ENCODE measurements around the gene ARL15.

ARL15 gene

GRCh38 chr5:53970475-53970874 is 339.9 kb downstream of the ARL15 start:
- no peak for DNase-seq

- no peak for DNase-seq
Measured at GRCh38 chr5:53969176-53969730, 341.1 kb downstream of the ARL15 start.

DNA sequence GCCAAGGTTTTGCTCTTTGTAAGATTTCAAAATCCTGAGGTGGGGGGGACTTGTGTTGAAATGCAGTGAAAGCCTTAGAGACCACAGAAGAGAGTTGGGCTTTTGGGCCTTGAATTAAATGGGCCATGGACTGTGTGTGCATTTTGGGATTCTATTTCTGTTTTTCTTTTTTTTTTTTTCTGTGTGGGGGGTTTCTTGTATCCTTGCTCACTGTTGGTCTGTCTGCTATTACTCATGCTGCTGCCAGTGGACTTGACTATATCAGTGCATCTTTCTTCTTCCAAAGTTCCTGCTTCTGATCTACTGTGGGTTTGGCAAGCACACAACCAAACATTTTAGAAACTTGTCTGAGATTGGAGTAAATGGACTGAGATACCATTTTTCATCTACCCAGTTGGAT is 344.9 kb downstream of the ARL15 start:
- DNase-seq: no peak

DNA sequence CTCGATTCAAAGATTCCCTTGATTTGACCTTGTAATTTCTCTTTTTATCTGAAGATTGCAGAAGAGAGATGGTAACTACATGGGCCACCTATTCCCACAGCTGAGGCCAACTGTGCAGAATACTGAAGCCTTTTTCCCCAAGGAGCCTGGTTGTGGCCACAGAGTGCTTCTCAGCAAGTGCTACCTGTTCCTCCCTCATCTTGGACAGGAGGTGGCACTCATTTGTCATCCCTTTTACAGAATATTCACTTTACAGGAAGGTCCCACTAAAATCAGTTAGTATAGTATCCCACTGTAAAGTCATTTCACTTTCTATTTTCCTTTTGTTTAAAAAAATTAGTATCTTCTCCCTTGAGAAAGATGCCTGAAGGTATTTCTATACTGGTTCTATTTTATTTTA is 346.4 kb downstream of the ARL15 start:
- DNase-seq: no peak

- DNase-seq: no peak
Measured at GRCh38 chr5:53962306-53962705, 348.1 kb downstream of the ARL15 start.

GRCh38 chr5:53956632-53957031 is 353.7 kb downstream of the ARL15 start:
- DNase-seq: no peak

DNA sequence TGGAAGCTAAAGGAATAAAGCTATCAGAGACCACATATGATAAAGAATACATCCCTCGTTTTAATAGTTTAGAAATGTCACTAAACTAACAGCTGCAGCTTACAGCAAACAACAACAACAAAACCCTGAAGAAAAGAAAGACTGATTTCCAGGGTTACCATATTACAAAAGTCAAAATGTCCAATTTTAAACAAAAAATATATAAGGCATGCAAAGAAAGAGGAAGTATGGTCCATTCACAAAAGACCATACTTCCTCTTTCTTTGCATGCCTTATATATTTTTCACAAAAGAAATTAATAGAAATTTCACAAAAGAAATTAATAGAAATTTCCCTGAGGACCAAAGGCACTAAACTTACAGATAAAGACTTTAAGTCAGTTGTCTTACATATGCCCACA is 354.2 kb downstream of the ARL15 start:
- DNase-seq: no peak

GRCh38 chr5:53950621-53951020 is 359.8 kb downstream of the ARL15 start:
- no peak for DNase-seq

- DNase-seq: no peak
Measured at GRCh38 chr5:53948598-53948997, 361.8 kb downstream of the ARL15 start.

DNA sequence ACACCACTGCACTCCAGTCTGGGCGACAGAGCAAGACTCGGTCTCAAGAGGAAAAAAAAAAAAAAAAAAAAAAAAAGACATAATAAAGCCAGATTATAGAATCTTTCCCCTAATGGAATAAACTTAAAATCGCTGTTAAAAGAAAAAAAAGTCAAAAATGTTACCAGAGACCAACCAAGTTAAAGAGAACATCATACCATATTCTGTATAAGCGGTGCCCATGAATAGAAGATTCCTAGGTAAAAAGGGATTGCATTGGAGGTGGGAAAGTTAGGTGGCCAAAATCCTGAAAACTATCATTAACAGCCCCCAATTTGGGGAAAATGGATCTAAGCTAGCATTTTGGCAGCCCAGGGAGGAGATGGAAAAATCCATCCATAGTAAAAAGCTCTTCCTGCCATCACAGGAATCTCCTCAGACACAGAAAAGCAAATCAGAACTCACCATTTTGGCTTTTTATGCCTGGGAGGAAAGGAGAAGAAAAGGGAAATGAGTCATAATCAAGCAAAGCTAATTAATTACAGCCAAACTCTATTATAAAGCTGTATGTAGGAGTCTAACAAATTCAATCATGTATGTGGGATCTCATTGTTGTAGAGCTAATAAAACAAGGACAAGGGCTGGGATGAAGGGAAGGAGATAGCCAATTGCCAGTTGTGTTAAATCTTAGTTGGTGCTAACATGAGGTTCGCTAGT is 363.8 kb downstream of the ARL15 start:
- DNase-seq: no peak

DNA sequence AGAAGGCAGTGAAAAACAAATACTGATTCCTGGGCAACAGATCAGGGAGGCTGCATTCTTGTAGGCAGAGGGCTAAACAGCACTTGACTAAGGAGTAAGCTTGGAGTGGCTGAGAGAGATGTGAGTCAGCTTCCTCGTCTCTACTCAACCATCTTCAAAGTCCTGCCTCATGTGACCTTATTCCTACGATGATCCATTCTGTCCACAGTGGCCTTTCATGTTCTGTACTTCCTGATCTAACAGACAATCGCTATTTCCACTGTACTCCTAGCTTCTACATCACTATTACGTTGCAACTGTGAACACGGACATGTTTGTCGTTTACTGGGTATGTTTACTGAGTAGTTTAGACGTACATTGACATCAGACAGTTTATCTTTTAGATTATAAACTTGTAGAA is 365.4 kb downstream of the ARL15 start:
- no peak for DNase-seq

GRCh38 chr5:53943938-53944337 is 366.4 kb downstream of the ARL15 start:
- DNase-seq: no peak

GRCh38 chr5:53942724-53943123 is 367.6 kb downstream of the ARL15 start:
- DNase-seq: no peak

- DNase-seq: no peak
Measured at GRCh38 chr5:53940921-53941320, 369.5 kb downstream of the ARL15 start.

DNA sequence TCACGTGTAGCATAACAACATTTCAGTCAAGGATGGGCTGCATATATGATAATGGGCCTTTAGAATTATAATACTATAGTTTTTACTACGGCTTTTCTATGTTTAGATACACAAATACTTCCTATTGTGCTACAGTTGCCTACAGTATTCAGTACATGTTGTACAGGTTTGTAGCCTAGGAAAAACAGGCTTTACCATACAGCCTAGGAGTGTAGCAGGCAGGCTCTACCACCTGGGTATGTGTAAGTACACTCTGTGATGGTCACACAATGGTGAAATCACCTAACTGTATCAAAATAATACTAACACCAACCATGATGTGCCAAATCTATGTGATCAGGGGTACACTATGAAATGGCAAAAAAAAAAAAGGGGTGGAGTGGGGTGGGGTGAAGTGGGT is 372.9 kb downstream of the ARL15 start:
- DNase-seq: no peak

DNA sequence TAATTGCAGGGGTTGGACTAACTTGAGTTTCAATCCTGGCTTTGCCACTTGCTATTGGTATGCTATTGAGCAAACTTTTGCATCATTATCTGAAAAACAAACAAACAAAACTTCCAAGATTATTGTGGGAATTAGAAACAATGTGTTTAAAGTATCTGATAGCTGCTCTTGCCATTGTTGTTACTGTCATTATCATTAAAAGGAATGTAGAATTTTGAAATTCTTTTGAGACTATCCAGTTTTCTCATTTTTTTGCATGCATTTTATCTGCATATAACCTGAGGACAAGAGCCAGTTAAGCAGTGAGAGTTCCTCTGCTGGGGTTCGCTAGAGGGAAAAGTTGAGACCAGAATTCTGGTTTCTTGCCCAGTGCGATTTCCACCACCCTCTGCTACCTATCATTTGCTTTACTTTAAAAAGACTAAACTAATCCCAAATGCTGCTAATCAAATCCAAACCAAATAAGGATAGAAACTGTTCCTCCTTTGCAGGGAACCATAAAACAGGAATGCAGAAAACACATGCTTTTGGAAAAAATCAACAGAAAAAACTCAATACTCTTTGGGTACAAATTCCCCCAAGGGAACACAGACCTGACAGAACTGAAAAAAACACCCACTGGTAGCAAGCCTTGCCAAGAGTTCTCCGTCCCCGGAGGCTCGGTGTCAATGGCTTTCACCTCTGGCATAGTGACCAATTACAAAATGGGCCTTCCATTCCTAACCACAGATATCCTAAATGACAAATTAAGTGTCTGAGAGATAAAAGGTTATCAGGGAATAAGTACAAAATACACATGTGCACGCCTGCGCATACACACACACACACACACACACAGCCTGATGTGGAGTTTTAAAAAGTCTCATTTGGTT is 373.7 kb downstream of the ARL15 start:
- no peak for DNase-seq

DNA sequence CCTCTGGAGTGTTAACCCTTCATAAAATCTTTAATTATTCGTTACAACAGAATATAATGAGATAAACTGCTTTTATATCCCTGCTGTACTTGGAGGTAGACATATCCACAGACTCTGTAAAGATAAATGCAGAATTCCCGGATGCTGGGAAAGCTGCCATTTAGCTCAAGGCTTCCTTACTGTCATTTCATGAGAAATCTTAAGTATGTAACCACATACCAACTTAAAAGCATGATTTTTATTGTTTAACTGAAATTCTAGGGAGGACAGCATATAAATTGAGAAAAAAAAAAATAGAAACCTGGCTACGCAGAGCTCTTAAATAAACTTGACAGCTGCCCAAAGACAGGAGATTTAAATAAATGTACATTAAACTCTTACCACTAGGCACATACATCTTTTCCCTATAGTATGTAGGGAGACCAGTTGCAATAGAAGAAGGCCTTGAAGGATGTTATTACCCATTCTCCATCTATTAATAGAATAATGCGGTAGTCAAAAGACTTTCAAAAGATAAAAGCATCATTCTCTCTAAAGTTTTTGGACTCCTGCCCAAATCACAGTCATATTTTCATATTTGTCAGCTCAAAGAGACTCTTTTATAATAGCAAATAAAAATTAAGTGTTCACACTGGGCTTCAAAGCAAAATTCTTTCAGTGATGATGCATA is 376.1 kb downstream of the ARL15 start:
- DNase-seq: no peak

- no peak for DNase-seq
Measured at GRCh38 chr5:53932351-53932750, 378.0 kb downstream of the ARL15 start.

GRCh38 chr5:53930457-53930856 is 379.9 kb downstream of the ARL15 start:
- DNase-seq: no peak

GRCh38 chr5:53929570-53929969 is 380.8 kb downstream of the ARL15 start:
- DNase-seq: no peak

- no peak for DNase-seq
Measured at GRCh38 chr5:53929152-53929551, 381.2 kb downstream of the ARL15 start.

- no peak for DNase-seq
Measured at GRCh38 chr5:53928641-53929040, 381.7 kb downstream of the ARL15 start.

- no peak for DNase-seq
Measured at GRCh38 chr5:53927668-53928247, 382.6 kb downstream of the ARL15 start.
